ENCODE measurements around the gene SOBP. TPM values are rescaled to one million over a fixed set of nuclear protein-coding genes. Genes with fewer than 3 reads are reported as not detected.

Gene SOBP
- total and polyA plus RNA-seq, 2 experiments from 2014 or later, result 1.5 to 3.0 TPM

DNA sequence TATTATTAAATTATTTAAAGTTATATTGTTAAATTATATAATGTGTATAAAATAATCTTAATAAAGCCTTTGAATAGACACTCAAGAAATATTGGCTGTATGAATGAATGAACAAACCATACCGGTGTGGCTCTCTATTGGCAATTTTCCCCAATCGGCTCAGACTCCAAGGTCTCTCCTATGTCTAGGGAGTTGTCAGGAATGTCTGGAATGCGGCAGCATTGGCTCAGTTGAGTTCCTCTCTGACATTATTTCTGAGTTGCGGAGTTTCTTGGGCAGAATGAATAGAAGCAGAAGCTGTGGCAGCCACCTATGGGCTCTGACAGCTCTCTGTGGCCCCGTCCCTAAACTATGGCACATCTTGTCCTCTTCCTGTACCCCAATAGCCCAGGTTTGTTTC is 111.0 kb downstream of the SOBP start:
- Mint-ChIP-seq H3K9me3 (no peaks in the 10 kb centered on the region), H3K4me3 (no peak overlapping the region), H3K27me3 (ENCODE audit: insufficient read depth, low read depth, poor library complexity) (peaks cover 6% of the 10 kb centered on the region), H3K27ac (0 out of 2 replicates have a peak overlapping the region, but pooled peaks have one; percentile 74), H3K4me1 (peaks cover 67% of the 10 kb centered on the region), H3K36me3 (ENCODE audit: low read depth) (no peaks in the 10 kb centered on the region)
- H3K27me3 ChIP-seq (ENCODE audit: insufficient read depth), result no peaks in the 10 kb centered on the region
- H3K27ac ChIP-seq (ENCODE audit: low read depth), result no peak overlapping the region
- peaks cover 59% of the 10 kb centered on the region for H3K4me1 ChIP-seq (ENCODE audit: insufficient read depth)
- H3K9me2 ChIP-seq (ENCODE audit: insufficient read depth), result no peaks in the 10 kb centered on the region
- H4K20me1 ChIP-seq (replicated peaks; ENCODE audit: insufficient read depth), result no peaks in the 10 kb centered on the region
- peak; percentile 88 for DNase-seq (ENCODE audit: low spot score)
- no peaks in the 10 kb centered on the region for H3F3A ChIP-seq (replicated peaks; ENCODE audit: low read depth)
- H3K36me3 ChIP-seq (ENCODE audit: insufficient read depth), result no peaks in the 10 kb centered on the region
- H2AFZ ChIP-seq, result no peak overlapping the region
- H3K4me2 ChIP-seq, result peak overlapping the region; percentile 63
- no peaks in the 10 kb centered on the region for H3K79me2 ChIP-seq (replicated peaks; ENCODE audit: insufficient read depth)
- ATAC-seq, result peak; percentile 81
- no peak overlapping the region for H3K4me3 ChIP-seq
- TF ChIP-seq EZH2phosphoT487 (IDR thresholded peaks at IDR 0.05; ENCODE audit: unreplicated experiment), result no peak
- no peak for TF ChIP-seq ZNF331 (CRISPR knock-in tag; IDR thresholded peaks at IDR 0.05; ENCODE audit: low read depth)
- TF ChIP-seq, protein P1, sequence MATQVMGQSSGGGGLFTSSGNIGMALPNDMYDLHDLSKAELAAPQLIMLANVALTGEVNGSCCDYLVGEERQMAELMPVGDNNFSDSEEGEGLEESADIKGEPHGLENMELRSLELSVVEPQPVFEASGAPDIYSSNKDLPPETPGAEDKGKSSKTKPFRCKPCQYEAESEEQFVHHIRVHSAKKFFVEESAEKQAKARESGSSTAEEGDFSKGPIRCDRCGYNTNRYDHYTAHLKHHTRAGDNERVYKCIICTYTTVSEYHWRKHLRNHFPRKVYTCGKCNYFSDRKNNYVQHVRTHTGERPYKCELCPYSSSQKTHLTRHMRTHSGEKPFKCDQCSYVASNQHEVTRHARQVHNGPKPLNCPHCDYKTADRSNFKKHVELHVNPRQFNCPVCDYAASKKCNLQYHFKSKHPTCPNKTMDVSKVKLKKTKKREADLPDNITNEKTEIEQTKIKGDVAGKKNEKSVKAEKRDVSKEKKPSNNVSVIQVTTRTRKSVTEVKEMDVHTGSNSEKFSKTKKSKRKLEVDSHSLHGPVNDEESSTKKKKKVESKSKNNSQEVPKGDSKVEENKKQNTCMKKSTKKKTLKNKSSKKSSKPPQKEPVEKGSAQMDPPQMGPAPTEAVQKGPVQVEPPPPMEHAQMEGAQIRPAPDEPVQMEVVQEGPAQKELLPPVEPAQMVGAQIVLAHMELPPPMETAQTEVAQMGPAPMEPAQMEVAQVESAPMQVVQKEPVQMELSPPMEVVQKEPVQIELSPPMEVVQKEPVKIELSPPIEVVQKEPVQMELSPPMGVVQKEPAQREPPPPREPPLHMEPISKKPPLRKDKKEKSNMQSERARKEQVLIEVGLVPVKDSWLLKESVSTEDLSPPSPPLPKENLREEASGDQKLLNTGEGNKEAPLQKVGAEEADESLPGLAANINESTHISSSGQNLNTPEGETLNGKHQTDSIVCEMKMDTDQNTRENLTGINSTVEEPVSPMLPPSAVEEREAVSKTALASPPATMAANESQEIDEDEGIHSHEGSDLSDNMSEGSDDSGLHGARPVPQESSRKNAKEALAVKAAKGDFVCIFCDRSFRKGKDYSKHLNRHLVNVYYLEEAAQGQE (IDR thresholded peaks at IDR 0.05; ENCODE audit: unreplicated experiment), result no peak
- no peak for TF ChIP-seq EZH2 (IDR thresholded peaks at IDR 0.05; ENCODE audit: low read depth, unreplicated experiment)
- no peak for TF ChIP-seq ZNF114 (CRISPR knock-in tag; IDR thresholded peaks at IDR 0.05)
- TF ChIP-seq, protein P2, sequence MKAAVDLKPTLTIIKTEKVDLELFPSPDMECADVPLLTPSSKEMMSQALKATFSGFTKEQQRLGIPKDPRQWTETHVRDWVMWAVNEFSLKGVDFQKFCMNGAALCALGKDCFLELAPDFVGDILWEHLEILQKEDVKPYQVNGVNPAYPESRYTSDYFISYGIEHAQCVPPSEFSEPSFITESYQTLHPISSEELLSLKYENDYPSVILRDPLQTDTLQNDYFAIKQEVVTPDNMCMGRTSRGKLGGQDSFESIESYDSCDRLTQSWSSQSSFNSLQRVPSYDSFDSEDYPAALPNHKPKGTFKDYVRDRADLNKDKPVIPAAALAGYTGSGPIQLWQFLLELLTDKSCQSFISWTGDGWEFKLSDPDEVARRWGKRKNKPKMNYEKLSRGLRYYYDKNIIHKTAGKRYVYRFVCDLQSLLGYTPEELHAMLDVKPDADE (IDR thresholded peaks at IDR 0.05), result no peak

DNA sequence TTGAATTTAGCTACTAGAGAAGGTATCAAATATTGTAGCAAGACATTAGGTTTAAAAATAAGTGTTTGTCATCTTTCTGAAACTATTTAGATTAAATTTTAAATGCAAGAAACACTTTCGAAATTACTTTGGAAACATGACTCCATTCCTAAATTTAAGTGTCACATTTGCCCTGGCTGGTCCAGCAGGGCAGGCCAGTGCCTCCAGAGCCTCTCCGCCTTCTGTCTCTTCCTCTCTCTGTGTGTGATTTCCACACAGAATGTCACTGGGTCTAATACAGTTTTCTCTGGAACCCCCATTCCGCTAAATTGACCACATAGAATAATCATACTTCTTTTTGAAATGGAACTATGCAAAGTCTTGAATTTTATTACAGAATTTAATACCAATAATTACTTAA is 111.5 kb downstream of the SOBP start:
- H3K27ac ChIP-seq (ENCODE audit: low read depth), result no peak overlapping the region
- H3K27ac Mint-ChIP-seq, result 0 out of 2 replicates have a peak overlapping the region, but pooled peaks have one; percentile 74
- H3K79me2 ChIP-seq (replicated peaks; ENCODE audit: insufficient read depth), result no peaks in the 10 kb centered on the region
- peak overlapping the region; percentile 63 for H3K4me2 ChIP-seq
- no peak overlapping the region; the same call in 2 of the 3 replicates for H3K4me3 Mint-ChIP-seq
- TF ChIP-seq ZNF331 (CRISPR knock-in tag; IDR thresholded peaks at IDR 0.05; ENCODE audit: low read depth) (no peak), ZNF114 (CRISPR knock-in tag; IDR thresholded peaks at IDR 0.05) (no peak)
- no peak overlapping the region for H2AFZ ChIP-seq
- peaks cover 70% of the 10 kb centered on the region for H3K4me1 Mint-ChIP-seq
- DNase-seq (ENCODE audit: low spot score) (no peak), ATAC-seq (0 out of 3 replicates have a peak, but pooled peaks have one; percentile 7)
- H3K36me3 ChIP-seq (ENCODE audit: insufficient read depth), result no peaks in the 10 kb centered on the region
- H3K27me3 ChIP-seq (ENCODE audit: insufficient read depth), result no peaks in the 10 kb centered on the region
- H3K9me2 ChIP-seq (ENCODE audit: insufficient read depth), result no peaks in the 10 kb centered on the region
- H3K27me3 Mint-ChIP-seq (ENCODE audit: insufficient read depth, low read depth, poor library complexity), result peaks cover 6% of the 10 kb centered on the region
- H3K4me3 ChIP-seq, result no peak overlapping the region
- no peaks in the 10 kb centered on the region for H3F3A ChIP-seq (replicated peaks; ENCODE audit: low read depth)
- H3K36me3 Mint-ChIP-seq (ENCODE audit: low read depth), result no peaks in the 10 kb centered on the region
- H3K4me1 ChIP-seq (ENCODE audit: insufficient read depth), result peaks cover 63% of the 10 kb centered on the region
- no peaks in the 10 kb centered on the region for H4K20me1 ChIP-seq (replicated peaks; ENCODE audit: insufficient read depth)
- no peaks in the 10 kb centered on the region for H3K9me3 Mint-ChIP-seq
